B cell (primary cell): ENCODE results near the gene RHEBL1.

Experiments used
- CTCF ChIP-seq: fragments of 200-600 bp; IDR thresholded peaks from one replicate; pipeline ENCODE4 v1.8.0; 2022; ENCODE audit warnings: antibody characterized with exemption, mild to moderate bottlenecking
- EZH2 ChIP-seq: IDR thresholded peaks from 2 replicates; pipeline ENCODE4 v1.6.1; 2012; ENCODE audit warnings: borderline replicate concordance, low read depth, mild to moderate bottlenecking, moderate library complexity, low read length; ENCODE audit not compliant: insufficient read depth, poor library complexity, severe bottlenecking

GRCh38 chr12:49051777-49052438, 17.9 kb downstream of the RHEBL1 start:
- no peak for TF ChIP-seq CTCF
- no peak for TF ChIP-seq EZH2
